Kidney (tissue), 14 donors: ENCODE results near the gene GAB3. TPM values are rescaled to one million over a fixed set of nuclear protein-coding genes. Genes with fewer than 3 reads are reported as not detected.

Experiments used
- DNase-seq, 5 donors: peaks; one replicate each; pipeline ENCODE4 v3.0.0-alpha.2; 2013 to 2020
- FAIRE-seq: peaks from 2 replicates; lab custom pipeline; 2012; peaks lifted over from hg19 to GRCh38; lab: Jason Lieb, UNC
- H3K27ac ChIP-seq, 2 donors: one replicate each; pipeline ENCODE4 v1.7.0; 2013; ENCODE audit warnings: low read depth in 2 of 2, low read length in 2 of 2, inconsistent platforms in 1 of 2
- H3K27me3 ChIP-seq: one replicate; pipeline ENCODE4 v1.7.1; 2013; ENCODE audit warnings: low read length, inconsistent platforms; ENCODE audit not compliant: control insufficient read depth, insufficient read depth
- H3K36me3 ChIP-seq, 3 donors: one replicate each; pipeline versions ENCODE4 v1.7.0 to v1.7.1; 2013; ENCODE audit warnings: low read length in 3 of 3, control low read depth in 1 of 3, inconsistent platforms in 1 of 3; ENCODE audit not compliant: insufficient read depth in 3 of 3, control insufficient read depth in 2 of 3
- H3K4me1 ChIP-seq, 3 donors: one replicate each; pipeline versions ENCODE4 v1.7.0 to v1.7.1; 2013; ENCODE audit warnings: low read length in 3 of 3, inconsistent platforms in 1 of 3, low read depth in 1 of 3; ENCODE audit not compliant: control insufficient read depth in 2 of 3, insufficient read depth in 2 of 3
- H3K4me3 ChIP-seq, 3 donors: one replicate each; pipeline versions ENCODE4 v1.7.0 to v1.8.1; 2013; ENCODE audit warnings: low read length in 3 of 3, control low read depth in 1 of 3, inconsistent platforms in 1 of 3
- H3K9ac ChIP-seq, 3 donors: one replicate each; pipeline versions ENCODE4 v1.7.0 to v1.7.1; 2013; ENCODE audit warnings: low read length in 3 of 3, control low read depth in 1 of 3, inconsistent platforms in 1 of 3
- H3K9me3 ChIP-seq, 3 donors: one replicate each; pipeline versions ENCODE4 v1.7.0 to v1.7.1; 2013; ENCODE audit warnings: low read length in 3 of 3, control low read depth in 1 of 3, inconsistent platforms in 1 of 3; ENCODE audit not compliant: control insufficient read depth in 2 of 3, insufficient read depth in 1 of 3
- CTCF ChIP-seq: IDR thresholded peaks from 3 replicates; pipeline ENCODE4 v1.5.1; 2012; ENCODE audit warnings: mild to moderate bottlenecking, moderate library complexity, borderline replicate concordance; ENCODE audit not compliant: insufficient read depth; ENCODE audit errors: extremely low read depth
- intact Hi-C: fragments of 100-400 bp; cut with DNase I; formaldehyde crosslinking; loops from one replicate; pipeline ENCODE4 v1.11.1; 2022
- polyA plus RNA-seq: library from polyadenylated mRNA; stranded (reverse); fragments of 350-450 nt; fragmentation: Illumina TruSeq; extraction: RNeasy Lipid Tissue Mini Kit (QIAGEN cat#74804); gene quantifications from one replicate; pipeline ENCODE4 v1.2.3, GENCODE V29; 2014; ENCODE audit warnings: low read depth, low replicate concordance; ENCODE audit not compliant: insufficient read depth
- total RNA-seq: library from RNA; stranded (reverse); fragmentation: NEBNext Ultra II Directional; extraction: Animal tissue kit (Norgen Biotek cat#: 25700); gene quantifications from one replicate; pipeline ENCODE4 v1.2.1, GENCODE V29; 2021
- donor health status: control.
- donor health status: control.
- donor health status: control.
- donor health status: control.
- donor health status: control.
- donor health status: DM: yes; HTN: yes; CAD: no.
- donor health status: Normal renal cell carcinoma (clear cell type).

The GAB3 gene
- total and polyA plus RNA-seq, 2 donors from 2014 or later = 0.95 to 6.4 TPM

GRCh38 chrX:154729439-154729838 lies 21.4 kb downstream of the GAB3 start:
- no peak for TF ChIP-seq CTCF

GRCh38 chrX:154728431-154729190 lies 22.3 kb downstream of the GAB3 start:
- no peaks in the 10 kb centered on the region for H3K9me3 ChIP-seq
- no peaks in the 10 kb centered on the region for H3K36me3 ChIP-seq
- H3K27me3 ChIP-seq = no peaks in the 10 kb centered on the region
- peak overlapping the region; percentile 43 to 55 for H3K27ac ChIP-seq
- no peak overlapping the region for H3K9ac ChIP-seq
- no peak overlapping the region for H3K4me3 ChIP-seq
- H3K4me1 ChIP-seq = peaks cover 0 to 47% (median 16%) of the 10 kb centered on the region in 3 donors
- no peak for FAIRE-seq
- no peak for TF ChIP-seq CTCF
- intact Hi-C loops = no loop called here
- DNase-seq = no peak

More at GRCh38 chrX:154729439-154729838, 21.4 kb downstream of the GAB3 start:
- FAIRE-seq (no peak), DNase-seq (no peak)
- no peaks in the 10 kb centered on the region for H3K27me3 ChIP-seq
- no peaks in the 10 kb centered on the region for H3K9me3 ChIP-seq
- no peak overlapping the region for H3K27ac ChIP-seq
- intact Hi-C loops = no loop called here
- H3K9ac ChIP-seq = no peak overlapping the region
- peaks cover 0 to 47% (median 18%) of the 10 kb centered on the region in 3 donors for H3K4me1 ChIP-seq
- H3K36me3 ChIP-seq = no peaks in the 10 kb centered on the region
- H3K4me3 ChIP-seq = no peak overlapping the region

GRCh38 chrX:154727871-154728270 lies 23.0 kb downstream of the GAB3 start:
- Histone ChIP-seq H3K4me1 (peaks cover 0 to 46% (median 16%) of the 10 kb centered on the region in 3 donors), H3K36me3 (no peaks in the 10 kb centered on the region), H3K9me3 (no peaks in the 10 kb centered on the region), H3K27me3 (no peaks in the 10 kb centered on the region), H3K27ac (peak overlapping the region; percentile 55), H3K4me3 (no peak overlapping the region), H3K9ac (no peak overlapping the region)
- intact Hi-C loops = no loop called here
- DNase-seq (peak in 2 of 5 donors; percentile 14 to 60), FAIRE-seq (no peak)
- TF ChIP-seq CTCF = no peak
